Naive thymus-derived CD4-positive, alpha-beta T cell (primary cell): Measurements from ENCODE around the gene EDEM1. TPM values are rescaled to one million over a fixed set of nuclear protein-coding genes. Genes with fewer than 3 reads are reported as not detected.

Experiments used
- ATAC-seq: fragments of 150-1000 bp; cut with Tn5 transposase; 2 replicates; pipeline ENCODE4 v1.10.0; 2021; ENCODE audit warnings: mild to moderate bottlenecking, moderate library complexity
- CTCF ChIA-PET: fragments of 350-600 bp; sonication (Branson Sonifier 250); formaldehyde crosslinking; loops from one replicate; lab custom pipeline; 2021; ENCODE audit warnings: antibody characterized with exemption; lab: Charles Lee
- POLR2A ChIA-PET: fragments of 350-600 bp; sonication (Branson Sonifier 250); formaldehyde crosslinking; loops from one replicate; lab custom pipeline; 2021; ENCODE audit warnings: antibody characterized with exemption, inconsistent platforms; lab: Charles Lee
- DNase-seq, 9 donors: peaks; one replicate each; pipeline versions ENCODE4 v3.0.0 to v3.0.0-alpha.2; 2020 to 2022; ENCODE audit warnings: mixed read lengths in 1 of 9
- H3K27ac ChIP-seq: one replicate; pipeline ENCODE4 v1.7.0; 2013; ENCODE audit warnings: mild to moderate bottlenecking, low read depth, low read length, moderate library complexity
- H3K27me3 ChIP-seq, 2 donors: one replicate each; pipeline ENCODE4 v1.7.0; 2013; ENCODE audit warnings: low read length in 2 of 2, mild to moderate bottlenecking in 2 of 2, moderate library complexity in 2 of 2; ENCODE audit not compliant: control insufficient read depth in 2 of 2, insufficient read depth in 2 of 2
- H3K36me3 ChIP-seq, 3 experiments: 1 replicate in 2 of 3; 2 replicates in 1 of 3; pipeline ENCODE4 v1.7.0; 2013; ENCODE audit warnings: low read length in 3 of 3, mild to moderate bottlenecking in 3 of 3, moderate library complexity in 1 of 3; ENCODE audit not compliant: insufficient read depth in 3 of 3, control insufficient read depth in 2 of 3
- H3K4me1 ChIP-seq, 2 donors: one replicate each; pipeline ENCODE4 v1.7.0; 2013; ENCODE audit warnings: low read length in 2 of 2, mild to moderate bottlenecking in 2 of 2, moderate library complexity in 1 of 2; ENCODE audit not compliant: control insufficient read depth in 2 of 2, insufficient read depth in 2 of 2
- H3K4me3 ChIP-seq: 2 replicates; pipeline ENCODE4 v1.7.0; 2013; ENCODE audit warnings: mild to moderate bottlenecking, low read length
- H3K9me3 ChIP-seq, 3 experiments: 1 replicate in 2 of 3; 2 replicates in 1 of 3; pipeline ENCODE4 v1.7.0; 2013; ENCODE audit warnings: low read length in 3 of 3; ENCODE audit not compliant: control insufficient read depth in 2 of 3
- H3K27ac Mint-ChIP-seq, 9 donors: one replicate each; pipeline ENCODE4 v1.8.0; 2020 to 2022; ENCODE audit warnings: mixed read lengths in 9 of 9, mild to moderate bottlenecking in 8 of 9, moderate library complexity in 5 of 9, inconsistent platforms in 2 of 9
- H3K27me3 Mint-ChIP-seq, 5 donors: one replicate each; pipeline ENCODE4 v1.8.0; 2021 to 2022; ENCODE audit warnings: mixed read lengths in 5 of 5, mild to moderate bottlenecking in 1 of 5
- H3K36me3 Mint-ChIP-seq, 5 donors: one replicate each; pipeline ENCODE4 v1.8.0; 2020 to 2022; ENCODE audit warnings: mixed read lengths in 5 of 5, mild to moderate bottlenecking in 3 of 5, inconsistent platforms in 1 of 5
- H3K4me1 Mint-ChIP-seq, 7 donors: one replicate each; pipeline ENCODE4 v1.8.0; 2020 to 2022; ENCODE audit warnings: mixed read lengths in 7 of 7, mild to moderate bottlenecking in 3 of 7, inconsistent platforms in 1 of 7
- H3K4me3 Mint-ChIP-seq, 10 donors: one replicate each; pipeline ENCODE4 v1.8.0; 2020 to 2022; ENCODE audit warnings: mild to moderate bottlenecking in 10 of 10, mixed read lengths in 10 of 10, moderate library complexity in 6 of 10, inconsistent platforms in 2 of 10
- H3K9me3 Mint-ChIP-seq, 11 donors: one replicate each; pipeline ENCODE4 v1.8.0; 2020 to 2022; ENCODE audit warnings: mixed read lengths in 11 of 11, mild to moderate bottlenecking in 4 of 11, inconsistent platforms in 1 of 11, moderate library complexity in 1 of 11
- intact Hi-C, 2 donors: fragments of 100-400 bp; cut with micrococcal nuclease; formaldehyde crosslinking; loops; one replicate each; pipeline ENCODE4 v1.15.1; 2023
- polyA plus RNA-seq, 2 donors: library from polyadenylated mRNA; unstranded; fragments of 300-500 nt; fragmentation: Illumina TruSeq; gene quantifications; one replicate each; pipeline ENCODE4 v1.2.3, GENCODE V29; 2021
- total RNA-seq, 6 experiments: library from RNA in 5 of 6; stranded (reverse) in 5 of 6; gene quantifications; 1 replicate in 5 of 6; 2 replicates in 1 of 6; pipeline ENCODE4 v1.2.3 and lab custom pipeline; 2021 to 2026

The EDEM1 gene
- total and polyA plus RNA-seq, 7 experiments from 2014 or later: 41.9 to 138 (median 107) TPM

DNA sequence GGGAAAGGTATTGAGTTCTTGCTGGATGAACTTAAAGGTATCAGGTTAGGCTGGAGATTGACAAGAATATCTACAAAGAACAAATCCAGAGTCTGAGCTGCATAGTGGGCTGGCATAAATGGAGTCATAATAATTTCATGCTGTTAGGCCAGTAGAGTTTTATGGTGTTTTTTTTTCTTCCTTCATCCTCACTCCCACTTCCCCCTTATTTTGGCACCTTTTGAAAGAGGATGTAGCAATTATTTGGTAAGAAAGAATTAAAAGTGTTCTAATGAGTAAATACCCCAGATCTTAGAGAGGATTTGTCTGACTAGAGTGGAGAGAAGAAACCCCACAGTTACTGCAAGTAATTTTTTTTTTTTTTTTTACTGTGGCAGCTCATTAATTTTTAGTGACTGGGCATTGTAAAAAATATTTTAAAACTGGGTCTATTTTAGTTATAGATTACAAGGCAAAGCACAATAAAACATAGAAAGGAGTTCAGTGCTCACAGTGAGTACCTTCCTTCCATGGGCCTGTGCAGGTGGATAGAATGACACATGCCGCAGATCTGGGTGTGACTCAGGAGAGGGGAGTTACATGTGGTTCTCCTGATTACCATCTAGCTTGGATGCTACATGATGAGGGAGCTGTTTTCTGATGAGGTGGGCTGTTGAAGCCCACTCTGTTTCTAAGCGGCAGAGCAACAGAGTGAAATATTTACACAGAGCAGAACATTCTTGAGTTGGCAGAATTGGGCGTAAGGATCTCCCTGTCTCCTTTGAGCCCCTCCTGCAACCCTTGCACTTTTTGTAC lies 5.3 kb downstream of the EDEM1 start:
- Mint-ChIP-seq H3K4me1 (peaks cover 56 to 78% (median 70%) of the 10 kb centered on the region in 7 donors), H3K4me3 (peak overlapping the region; percentile 61 to 85 (median 73)), H3K27ac (peak overlapping the region; percentile 21 to 96 (median 91)), H3K9me3 (peaks cover 0 to 9% (median 6%) of the 10 kb centered on the region in 11 donors), H3K36me3 (peaks cover 4 to 63% (median 21%) of the 10 kb centered on the region in 5 donors), H3K27me3 (no peaks in the 10 kb centered on the region)
- Histone ChIP-seq H3K27me3 (no peaks in the 10 kb centered on the region), H3K36me3 (peaks cover 0 to under 1% (median 0%) of the 10 kb centered on the region in 3 experiments), H3K4me3 (no peak overlapping the region), H3K4me1 (peaks cover 61 to 70% of the 10 kb centered on the region in 2 donors), H3K27ac (peak overlapping the region; percentile 59), H3K9me3 (no peaks in the 10 kb centered on the region)
- ChIA-PET POLR2A (interaction anchor here (1.0 to 1.6 kb wide), 3 partner anchors 67 to 700 kb away, joined by 3 to 5 read pairs (median 4); partner anchors contain the start of gene ITPR1), CTCF (interaction anchor here (0.6 to 2.0 kb wide), 3 partner anchors 55 to 519 kb away, joined by 3 to 5 read pairs (median 4); no protein-coding TSS in a partner anchor)
- DNase-seq (no peak), ATAC-seq (no peak)
- intact Hi-C loops: loop anchor here in 1 of 2 donors (5.0 kb wide), 2 partner anchors 170 to 360 kb away; no protein-coding TSS in a partner anchor

GRCh38 chr3:5194341-5194740 lies 6.8 kb downstream of the EDEM1 start:
- no peak for ATAC-seq
- peaks cover 74 to 86% of the 10 kb centered on the region in 2 donors for H3K4me1 ChIP-seq
- H3K9me3 Mint-ChIP-seq: peaks cover 0 to 8% (median 5%) of the 10 kb centered on the region in 11 donors
- H3K36me3 ChIP-seq: no peaks in the 10 kb centered on the region
- DNase-seq: no peak
- peaks cover 72 to 88% (median 85%) of the 10 kb centered on the region in 7 donors for H3K4me1 Mint-ChIP-seq
- intact Hi-C loops: loop anchor here in 1 of 2 donors (5.0 kb wide), 2 partner anchors 172 to 362 kb away; no protein-coding TSS in a partner anchor
- no peaks in the 10 kb centered on the region for H3K9me3 ChIP-seq
- H3K4me3 ChIP-seq: no peak overlapping the region
- ChIA-PET POLR2A (interaction anchor here (0.8 to 2.7 kb wide), 3 partner anchors 12 to 701 kb away, joined by 3 to 17 read pairs (median 3); no protein-coding TSS in a partner anchor), CTCF (interaction anchor here (0.6 to 2.0 kb wide), 3 partner anchors 24 to 292 kb away, joined by 3 to 5 read pairs (median 4); no protein-coding TSS in a partner anchor)
- no peaks in the 10 kb centered on the region for H3K27me3 ChIP-seq
- H3K27me3 Mint-ChIP-seq: no peaks in the 10 kb centered on the region
- peak overlapping the region in 7 of 10 donors; percentile 20 to 78 (median 62) for H3K4me3 Mint-ChIP-seq
- peak overlapping the region; percentile 64 for H3K27ac ChIP-seq
- peak overlapping the region; percentile 63 to 96 (median 93) for H3K27ac Mint-ChIP-seq
- H3K36me3 Mint-ChIP-seq: peaks cover 4 to 63% (median 26%) of the 10 kb centered on the region in 5 donors

- CTCF ChIA-PET: interaction anchor here (0.9 to 2.6 kb wide), 3 partner anchors 7 to 57 kb away, joined by 3 to 19 read pairs (median 4); partner anchors contain the start of gene EDEM1
- intact Hi-C loops: loop anchor here (5.0 kb wide), 4 partner anchors 67 to 363 kb away; no protein-coding TSS in a partner anchor
- POLR2A ChIA-PET: interaction anchor here (0.6 to 4.6 kb wide), 6 partner anchors 7 to 884 kb away, joined by 3 to 117 read pairs (median 3); partner anchors contain the start of gene EDEM1
Observed at GRCh38 chr3:5194801-5195509, 7.4 kb downstream of the EDEM1 start.

GRCh38 chr3:5195605-5196004 lies 8.1 kb downstream of the EDEM1 start:
- peak overlapping the region; percentile 5 to 78 (median 54) for H3K4me3 Mint-ChIP-seq
- peak overlapping the region; percentile 63 to 96 (median 93) for H3K27ac Mint-ChIP-seq
- peaks cover 0 to 7% (median 4%) of the 10 kb centered on the region in 3 experiments for H3K36me3 ChIP-seq
- peaks cover 75 to 90% of the 10 kb centered on the region in 2 donors for H3K4me1 ChIP-seq
- H3K4me3 ChIP-seq: no peak overlapping the region
- peaks cover 68 to 90% (median 85%) of the 10 kb centered on the region in 7 donors for H3K4me1 Mint-ChIP-seq
- POLR2A ChIA-PET: interaction anchor here (0.7 to 4.6 kb wide), 5 partner anchors 8 to 885 kb away, joined by 3 to 117 read pairs (median 4); partner anchors contain the start of gene EDEM1
- peak in 1 of 9 donors; percentile 12 for DNase-seq
- peak overlapping the region; percentile 64 for H3K27ac ChIP-seq
- intact Hi-C loops: loop anchor here (2.0 to 5.0 kb wide), 3 partner anchors 21 to 343 kb away; no protein-coding TSS in a partner anchor
- no peaks in the 10 kb centered on the region for H3K9me3 ChIP-seq
- H3K27me3 Mint-ChIP-seq: no peaks in the 10 kb centered on the region
- CTCF ChIA-PET: interaction anchor here (2.6 kb wide), 1 partner anchor 8 kb away, joined by 19 read pairs; the partner anchor contains the start of gene EDEM1
- peaks cover 0 to 8% (median 5%) of the 10 kb centered on the region in 11 donors for H3K9me3 Mint-ChIP-seq
- H3K27me3 ChIP-seq: no peaks in the 10 kb centered on the region
- peaks cover 4 to 59% (median 35%) of the 10 kb centered on the region in 5 donors for H3K36me3 Mint-ChIP-seq
- ATAC-seq: peak; percentile 36

More at GRCh38 chr3:5194801-5195509, 7.4 kb downstream of the EDEM1 start:
- H3K9me3 Mint-ChIP-seq: peaks cover 0 to 8% (median 5%) of the 10 kb centered on the region in 11 donors
- H3K4me1 Mint-ChIP-seq: peaks cover 72 to 91% (median 86%) of the 10 kb centered on the region in 7 donors
- Histone ChIP-seq H3K4me3 (no peak overlapping the region), H3K27me3 (no peaks in the 10 kb centered on the region), H3K4me1 (peaks cover 77 to 91% of the 10 kb centered on the region in 2 donors), H3K36me3 (peaks cover 0 to 4% (median 0%) of the 10 kb centered on the region in 3 experiments), H3K27ac (peak overlapping the region; percentile 64), H3K9me3 (no peaks in the 10 kb centered on the region)
- H3K27ac Mint-ChIP-seq: peak overlapping the region; percentile 63 to 96 (median 93)
- peak in 1 of 9 donors; percentile 69 for DNase-seq
- ATAC-seq: peak; percentile 54
- H3K4me3 Mint-ChIP-seq: peak overlapping the region; percentile 2 to 78 (median 46)
- H3K27me3 Mint-ChIP-seq: no peaks in the 10 kb centered on the region
- H3K36me3 Mint-ChIP-seq: peaks cover 4 to 60% (median 30%) of the 10 kb centered on the region in 5 donors

DNA sequence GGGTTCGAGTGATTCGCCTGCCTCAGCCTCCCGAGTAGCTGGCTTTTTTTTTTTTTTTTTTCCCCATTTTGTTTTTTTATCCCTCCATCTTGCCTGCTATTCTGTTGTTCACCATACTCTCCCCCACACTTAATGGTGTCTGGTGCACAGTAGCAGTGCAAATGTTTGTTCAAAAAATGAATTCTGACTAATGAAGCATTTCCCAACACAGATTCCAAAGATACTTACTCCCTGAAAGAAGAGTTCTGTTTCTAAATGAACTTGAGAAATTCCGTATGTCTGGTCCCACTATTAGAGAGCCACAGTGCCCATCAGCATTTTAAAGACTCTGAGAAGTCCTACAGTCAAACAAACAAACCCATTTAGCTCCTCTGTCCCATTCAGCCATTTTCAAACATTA lies 9.5 kb downstream of the EDEM1 start:
- POLR2A ChIA-PET: interaction anchor here (0.6 to 4.6 kb wide), 7 partner anchors 9 to 904 kb away, joined by 3 to 117 read pairs (median 4); partner anchors contain the start of genes EDEM1 and ITPR1
- DNase-seq (no peak), ATAC-seq (no peak)
- Mint-ChIP-seq H3K27ac (peak overlapping the region; percentile 90 to 96 (median 94)), H3K9me3 (peaks cover 0 to 8% (median 5%) of the 10 kb centered on the region in 11 donors), H3K4me1 (peaks cover 62 to 90% (median 83%) of the 10 kb centered on the region in 7 donors), H3K36me3 (peaks cover 4 to 59% (median 39%) of the 10 kb centered on the region in 5 donors), H3K4me3 (peak overlapping the region in 9 of 10 donors; percentile 66 to 87 (median 78)), H3K27me3 (no peaks in the 10 kb centered on the region)
- peak overlapping the region; percentile 64 for H3K27ac ChIP-seq
- H3K27me3 ChIP-seq: no peaks in the 10 kb centered on the region
- no peaks in the 10 kb centered on the region for H3K9me3 ChIP-seq
- H3K4me3 ChIP-seq: peak overlapping the region; percentile 22
- intact Hi-C loops: loop anchor here (1.0 to 5.0 kb wide), 6 partner anchors 9 to 345 kb away; partner anchors contain the start of gene ARL8B (in 2 of the 2)
- H3K4me1 ChIP-seq: peaks cover 68 to 80% of the 10 kb centered on the region in 2 donors
- peaks cover 6 to 17% (median 10%) of the 10 kb centered on the region in 3 experiments for H3K36me3 ChIP-seq
- CTCF ChIA-PET: interaction anchor here (2.6 kb wide), 1 partner anchor 9 kb away, joined by 19 read pairs; the partner anchor contains the start of gene EDEM1
